Spleen (tissue), 11 donors: ENCODE data around the gene EVL. TPM values are rescaled to one million over a fixed set of nuclear protein-coding genes. Genes with fewer than 3 reads are reported as not detected.

ENCODE experiments used
- DNase-seq: peaks from one replicate; pipeline ENCODE4 v3.0.0-alpha.2; 2020
- H3K27ac ChIP-seq, 8 donors: fragments of 200-600 bp; sonication (generic) in 7 of 8; 1 replicate in 4 of 8; 2 replicates in 4 of 8; pipeline versions ENCODE4 v1.5.0 to v1.8.0; 2016 to 2021; ENCODE audit warnings: inconsistent platforms in 4 of 8, mild to moderate bottlenecking in 4 of 8, moderate library complexity in 1 of 8
- H3K27me3 ChIP-seq, 7 donors: fragments of 200-600 bp; sonication (generic) in 6 of 7; replicated peaks in 1 of 7; 1 replicate in 4 of 7; 2 replicates in 3 of 7; pipeline versions ENCODE4 v1.5.0 to v1.8.0; 2016 to 2021; ENCODE audit warnings: inconsistent platforms in 3 of 7, mild to moderate bottlenecking in 1 of 7
- H3K36me3 ChIP-seq, 6 donors: fragments of 200-600 bp; sonication (generic) in 5 of 6; 1 replicate in 4 of 6; 2 replicates in 2 of 6; pipeline versions ENCODE4 v1.5.0 to v1.8.0; 2016 to 2021; ENCODE audit warnings: inconsistent platforms in 2 of 6
- H3K4me1 ChIP-seq, 6 donors: fragments of 200-600 bp; sonication (generic) in 5 of 6; 1 replicate in 3 of 6; 2 replicates in 3 of 6; pipeline versions ENCODE4 v1.5.0 to v1.8.0; 2016 to 2021; ENCODE audit warnings: inconsistent platforms in 3 of 6
- H3K4me3 ChIP-seq, 8 donors: fragments of 200-600 bp; sonication (generic) in 7 of 8; 1 replicate in 4 of 8; 2 replicates in 4 of 8; pipeline versions ENCODE4 v1.5.0 to v1.8.0; 2016 to 2021; ENCODE audit warnings: inconsistent platforms in 4 of 8, mild to moderate bottlenecking in 4 of 8, moderate library complexity in 2 of 8
- H3K9me3 ChIP-seq, 8 donors: fragments of 200-600 bp; sonication (generic) in 7 of 8; 1 replicate in 4 of 8; 2 replicates in 4 of 8; pipeline versions ENCODE4 v1.5.0 to v1.8.0; 2016 to 2021; ENCODE audit warnings: inconsistent platforms in 4 of 8
- POLR2A ChIP-seq, 3 donors: fragments of 450-650 bp; IDR thresholded peaks; one replicate each; pipeline ENCODE4 v1.5.1; 2017; ENCODE audit warnings: antibody characterized with exemption in 3 of 3, mild to moderate bottlenecking in 1 of 3
- POLR2AphosphoS5 ChIP-seq, 3 donors: sonication (generic); formaldehyde crosslinking; IDR thresholded peaks; one replicate each; pipeline ENCODE4 v1.5.1; 2017; ENCODE audit warnings: antibody characterized with exemption in 3 of 3
- WGBS, 5 donors: extraction: QIAGEN DNeasy Blood & Tissue Kit in 3 of 5; methylation state at CpG; one replicate each; pipeline versions ENCODE4 v1.1.5 to v1.1.7; 2013 to 2018; 5-methylcytosine and 5-hydroxymethylcytosine counted together
- intact Hi-C: fragments of 100-400 bp; cut with DNase I; formaldehyde crosslinking; loops from one replicate; pipeline ENCODE4 v1.15.0; 2023; ENCODE audit warnings: low total_unique reads
- polyA plus RNA-seq, 3 donors: library from polyadenylated mRNA; stranded (reverse); fragments of 200-250 nt; gene quantifications; one replicate each; pipeline ENCODE4 v1.2.1, GENCODE V29; 2013
- total RNA-seq, 7 donors: library from RNA; depleted of rRNA in 3 of 7; stranded (reverse); fragments of >200 nt in 3 of 7; fragmentation: NEBNext Ultra II Directional in 4 of 7; extraction: Animal tissue kit (Norgen Biotek cat#: 25700) in 4 of 7; gene quantifications; one replicate each; pipeline versions ENCODE4 v1.1.0 to v1.2.1, GENCODE V29; 2016 to 2021
- TF ChIP-seq, protein P1 (sequence below), 11 experiments: fragments of 200-600 bp in 7 of 11; fragments of 450-650 bp in 4 of 11; sonication (generic) in 4 of 11; IDR thresholded peaks in 8 of 11; conservative IDR thresholded peaks in 3 of 11; 1 replicate in 7 of 11; 2 replicates in 4 of 11; pipeline versions ENCODE4 v1.4.0 to v1.8.0; 2016 to 2021; ENCODE audit warnings: antibody characterized with exemption in 11 of 11, inconsistent platforms in 4 of 11, mild to moderate bottlenecking in 1 of 11
- donor health status: healthy with polysubstance abuse.
- donor health status: DM: no; HTN: no; CAD: no; lungs with moderate emphysema.
- donor health status: DM: no; HTN: no; CAD: no.
- donor health status: Bipolar disorder and iron deficiency.
- donor health status: healthy.
- donor health status: DM: no; HTN: no; CAD: no.
- donor health status: DM: yes; HTN: yes; CAD: no.

The EVL gene
- total and polyA plus RNA-seq, 10 donors = 169 to 336 (median 271) TPM

DNA sequence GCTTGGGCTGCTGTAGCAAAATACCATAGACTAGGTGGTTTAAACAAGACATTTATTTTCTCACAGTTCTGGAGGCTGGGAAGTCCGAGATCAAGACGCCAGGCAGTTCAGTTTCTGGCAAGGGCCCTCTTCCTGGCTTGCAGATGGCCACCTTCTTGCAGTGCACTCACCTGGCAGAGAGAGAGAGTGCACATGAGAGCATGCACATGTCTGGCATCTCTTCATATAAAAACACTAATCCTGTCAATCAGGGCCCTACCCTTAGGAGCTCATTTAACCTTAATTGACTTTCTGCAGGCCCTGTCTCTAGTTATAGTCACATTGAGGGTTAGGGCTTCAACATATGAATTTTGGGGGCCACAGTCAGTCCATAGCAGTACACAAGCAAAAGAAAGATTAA lies 12.4 kb upstream of the EVL start:
- intact Hi-C loops = loop anchor here (10.0 kb wide), 1 partner anchor 52 kb away; no protein-coding TSS in a partner anchor
- TF ChIP-seq, protein P1, sequence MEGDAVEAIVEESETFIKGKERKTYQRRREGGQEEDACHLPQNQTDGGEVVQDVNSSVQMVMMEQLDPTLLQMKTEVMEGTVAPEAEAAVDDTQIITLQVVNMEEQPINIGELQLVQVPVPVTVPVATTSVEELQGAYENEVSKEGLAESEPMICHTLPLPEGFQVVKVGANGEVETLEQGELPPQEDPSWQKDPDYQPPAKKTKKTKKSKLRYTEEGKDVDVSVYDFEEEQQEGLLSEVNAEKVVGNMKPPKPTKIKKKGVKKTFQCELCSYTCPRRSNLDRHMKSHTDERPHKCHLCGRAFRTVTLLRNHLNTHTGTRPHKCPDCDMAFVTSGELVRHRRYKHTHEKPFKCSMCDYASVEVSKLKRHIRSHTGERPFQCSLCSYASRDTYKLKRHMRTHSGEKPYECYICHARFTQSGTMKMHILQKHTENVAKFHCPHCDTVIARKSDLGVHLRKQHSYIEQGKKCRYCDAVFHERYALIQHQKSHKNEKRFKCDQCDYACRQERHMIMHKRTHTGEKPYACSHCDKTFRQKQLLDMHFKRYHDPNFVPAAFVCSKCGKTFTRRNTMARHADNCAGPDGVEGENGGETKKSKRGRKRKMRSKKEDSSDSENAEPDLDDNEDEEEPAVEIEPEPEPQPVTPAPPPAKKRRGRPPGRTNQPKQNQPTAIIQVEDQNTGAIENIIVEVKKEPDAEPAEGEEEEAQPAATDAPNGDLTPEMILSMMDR (IDR thresholded peaks at IDR 0.05 in 8 of 11, conservative IDR thresholded peaks at IDR 0.05 in 3 of 11) = no peak
- TF ChIP-seq POLR2A (IDR thresholded peaks at IDR 0.05) (no peak), POLR2AphosphoS5 (IDR thresholded peaks at IDR 0.05) (no peak)
- Histone ChIP-seq H3K4me3 (no peak overlapping the region), H3K9me3 (no peaks in the 10 kb centered on the region), H3K27ac (no peak overlapping the region), H3K27me3 (no peaks in the 10 kb centered on the region), H3K36me3 (no peaks in the 10 kb centered on the region), H3K4me1 (peaks cover 0 to 20% (median 4%) of the 10 kb centered on the region in 6 donors)
- DNase-seq = no peak
- WGBS, 5 donors = 41 to 56% (median 46%) methylated on average over 2 of the region's 2 CpGs

DNA sequence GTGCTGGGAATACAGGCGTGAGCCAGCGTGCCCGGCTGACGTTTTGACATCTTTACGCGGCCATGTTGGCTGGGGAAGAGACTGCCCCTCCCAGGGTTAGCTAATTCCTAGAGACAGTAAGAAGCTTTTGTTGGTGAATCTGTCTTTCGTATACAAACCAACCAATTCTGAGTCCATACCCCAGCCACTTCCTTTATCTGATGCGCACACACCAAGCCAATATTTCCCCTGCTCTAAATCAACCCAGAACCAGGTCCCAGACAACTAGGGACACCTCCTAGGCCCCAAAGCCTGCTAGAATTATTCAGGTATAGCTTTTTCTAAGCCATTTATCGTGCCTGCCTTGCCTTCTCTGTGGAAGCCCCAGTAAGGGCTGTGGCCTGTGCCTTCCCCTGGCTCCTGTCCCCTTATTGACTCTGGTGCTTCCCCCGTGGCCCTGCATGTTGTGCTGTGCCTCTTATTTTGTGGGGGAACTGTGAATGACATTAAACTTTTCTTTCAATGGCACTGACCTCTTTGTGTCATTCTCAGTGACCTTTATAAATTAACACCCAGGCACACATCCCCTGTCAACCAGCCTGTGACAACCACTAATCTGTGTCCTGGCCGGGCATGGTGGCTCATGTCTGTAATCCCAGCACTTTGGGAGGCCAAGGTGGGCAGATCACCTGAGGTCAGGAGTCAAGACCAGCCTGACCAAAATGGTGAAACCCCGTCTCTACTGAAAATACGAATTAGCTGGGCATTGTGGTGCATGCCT lies 10.7 kb upstream of the EVL start:
- intact Hi-C loops = loop anchor here (10.0 kb wide), 1 partner anchor 50 kb away; no protein-coding TSS in a partner anchor
- no peak for DNase-seq
- Histone ChIP-seq H3K4me3 (no peak overlapping the region), H3K4me1 (peaks cover 0 to 27% (median 19%) of the 10 kb centered on the region in 6 donors), H3K27ac (no peak overlapping the region), H3K9me3 (no peaks in the 10 kb centered on the region), H3K27me3 (no peaks in the 10 kb centered on the region), H3K36me3 (no peaks in the 10 kb centered on the region)
- 77 to 89% (median 81%) methylated on average over 12 to 13 of the region's 13 CpGs for WGBS, 5 donors
- TF ChIP-seq POLR2A (IDR thresholded peaks at IDR 0.05) = no peak
- no peak for TF ChIP-seq POLR2AphosphoS5 (IDR thresholded peaks at IDR 0.05)
- TF ChIP-seq, protein P1 (IDR thresholded peaks at IDR 0.05 in 8 of 11, conservative IDR thresholded peaks at IDR 0.05 in 3 of 11) = no peak

DNA sequence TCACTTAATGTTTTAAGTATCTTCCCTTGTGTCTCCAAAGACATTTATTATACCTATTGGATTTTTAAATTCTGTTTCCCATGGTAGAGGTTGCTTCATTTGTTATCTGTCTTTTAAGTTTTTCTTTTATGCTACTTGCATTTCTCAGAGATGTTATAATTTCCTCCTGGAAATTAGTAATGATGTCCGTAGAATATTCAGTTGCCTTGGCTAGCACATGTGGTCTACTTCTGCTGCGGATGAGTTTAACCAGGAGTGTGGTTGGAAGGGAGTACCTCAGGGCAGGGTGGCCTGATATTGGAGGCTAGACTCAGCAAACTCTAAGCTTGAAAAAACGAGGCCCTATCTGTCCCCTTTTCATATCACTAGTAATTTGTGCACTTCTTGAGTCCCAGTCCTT lies 8.8 kb upstream of the EVL start:
- no peaks in the 10 kb centered on the region for H3K9me3 ChIP-seq
- H3K36me3 ChIP-seq = no peaks in the 10 kb centered on the region
- H3K27me3 ChIP-seq = no peaks in the 10 kb centered on the region
- TF ChIP-seq POLR2A (IDR thresholded peaks at IDR 0.05) = no peak
- TF ChIP-seq, protein P1 (IDR thresholded peaks at IDR 0.05 in 8 of 11, conservative IDR thresholded peaks at IDR 0.05 in 3 of 11) = no peak
- TF ChIP-seq POLR2AphosphoS5 (IDR thresholded peaks at IDR 0.05) = no peak
- peaks cover 0 to 44% (median 28%) of the 10 kb centered on the region in 6 donors for H3K4me1 ChIP-seq
- no peak overlapping the region for H3K4me3 ChIP-seq
- DNase-seq = no peak
- intact Hi-C loops = loop anchor here (10.0 kb wide), 1 partner anchor 48 kb away; no protein-coding TSS in a partner anchor
- no peak overlapping the region for H3K27ac ChIP-seq
- WGBS, 5 donors = 53 to 71% (median 62%) methylated on average over 3 of the region's 3 CpGs
